ENCODE results near the gene LAMB1.
A peak's percentile ranks its signal among the peaks of the same experiment; 100 is the strongest.
"Not testable (repeated sequence)": the region's sequence is repeated elsewhere in the genome, so short reads cannot be mapped to it uniquely, and the experiment has no call there.

Gene LAMB1

GRCh38 chr7:107887827-107888226 lies 115.1 kb downstream of the LAMB1 start:
- not testable (repeated sequence) for H3K4me3 ChIP-seq (ENCODE audit: low read length in 2 of 2); H3K9me3 ChIP-seq (ENCODE audit: control insufficient read depth in 2 of 2, low read length in 2 of 2); H3K36me3 ChIP-seq (ENCODE audit: control insufficient read depth in 2 of 2, insufficient read depth in 2 of 2, low read length in 2 of 2); H3K27ac ChIP-seq (ENCODE audit: low read depth in 2 of 2, low read length in 2 of 2); H3K27me3 ChIP-seq (ENCODE audit: control insufficient read depth in 2 of 2, insufficient read depth in 2 of 2, low read length in 2 of 2); H3K9ac ChIP-seq (ENCODE audit: low read depth in 1 of 2, low read length in 2 of 2)
- peaks cover 10 to 11% of the 10 kb centered on the region in 2 donors for H3K4me1 ChIP-seq (ENCODE audit: control insufficient read depth in 2 of 2, insufficient read depth in 2 of 2, low read length in 2 of 2)

- no peak overlapping the region for H3K9ac ChIP-seq (ENCODE audit: low read depth in 1 of 2, low read length in 2 of 2)
- no peaks in the 10 kb centered on the region for H3K4me1 ChIP-seq (ENCODE audit: control insufficient read depth in 2 of 2, insufficient read depth in 2 of 2, low read length in 2 of 2)
- no peak overlapping the region for H3K27ac ChIP-seq (ENCODE audit: low read depth in 2 of 2, low read length in 2 of 2)
- H3K9me3 ChIP-seq (ENCODE audit: control insufficient read depth in 2 of 2, low read length in 2 of 2), result no peaks in the 10 kb centered on the region
- no peaks in the 10 kb centered on the region for H3K36me3 ChIP-seq (ENCODE audit: control insufficient read depth in 2 of 2, insufficient read depth in 2 of 2, low read length in 2 of 2)
- no peaks in the 10 kb centered on the region for H3K27me3 ChIP-seq (ENCODE audit: control insufficient read depth in 2 of 2, insufficient read depth in 2 of 2, low read length in 2 of 2)
- H3K4me3 ChIP-seq (ENCODE audit: low read length in 2 of 2), result no peak overlapping the region
Measured at GRCh38 chr7:107884066-107884818, 118.7 kb downstream of the LAMB1 start.

DNA sequence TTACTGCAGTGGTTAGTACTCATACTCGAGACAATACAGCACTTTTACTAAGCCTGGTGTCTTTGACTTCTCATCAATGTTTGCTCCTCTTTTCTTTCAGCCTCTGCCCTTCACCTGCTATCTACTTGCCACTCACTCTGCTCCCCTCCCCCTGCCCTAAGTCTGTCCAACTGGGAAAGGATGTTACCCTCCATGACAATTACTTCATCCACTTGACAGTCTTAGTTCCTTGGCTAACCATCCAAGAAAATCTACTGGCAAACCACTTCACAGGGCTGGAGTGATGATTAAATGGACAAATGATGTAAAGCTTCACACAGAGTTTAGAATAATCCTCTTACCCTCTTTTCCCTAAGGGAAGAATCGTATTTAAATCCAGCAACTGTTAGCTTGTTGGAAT lies 120.2 kb downstream of the LAMB1 start:
- Histone ChIP-seq H3K27ac (ENCODE audit: low read depth in 2 of 2, low read length in 2 of 2) (no peak overlapping the region), H3K9ac (ENCODE audit: low read depth in 1 of 2, low read length in 2 of 2) (no peak overlapping the region), H3K9me3 (ENCODE audit: control insufficient read depth in 2 of 2, low read length in 2 of 2) (no peaks in the 10 kb centered on the region), H3K27me3 (ENCODE audit: control insufficient read depth in 2 of 2, insufficient read depth in 2 of 2, low read length in 2 of 2) (no peaks in the 10 kb centered on the region), H3K4me1 (ENCODE audit: control insufficient read depth in 2 of 2, insufficient read depth in 2 of 2, low read length in 2 of 2) (no peaks in the 10 kb centered on the region), H3K36me3 (ENCODE audit: control insufficient read depth in 2 of 2, insufficient read depth in 2 of 2, low read length in 2 of 2) (no peaks in the 10 kb centered on the region), H3K4me3 (ENCODE audit: low read length in 2 of 2) (no peak overlapping the region)

- Histone ChIP-seq H3K4me3 (ENCODE audit: low read length in 2 of 2) (no peak overlapping the region), H3K36me3 (ENCODE audit: control insufficient read depth in 2 of 2, insufficient read depth in 2 of 2, low read length in 2 of 2) (no peaks in the 10 kb centered on the region), H3K9me3 (ENCODE audit: control insufficient read depth in 2 of 2, low read length in 2 of 2) (no peaks in the 10 kb centered on the region), H3K4me1 (ENCODE audit: control insufficient read depth in 2 of 2, insufficient read depth in 2 of 2, low read length in 2 of 2) (no peaks in the 10 kb centered on the region), H3K27ac (ENCODE audit: low read depth in 2 of 2, low read length in 2 of 2) (no peak overlapping the region), H3K27me3 (ENCODE audit: control insufficient read depth in 2 of 2, insufficient read depth in 2 of 2, low read length in 2 of 2) (no peaks in the 10 kb centered on the region), H3K9ac (ENCODE audit: low read depth in 1 of 2, low read length in 2 of 2) (no peak overlapping the region)
Measured at GRCh38 chr7:107879400-107880035, 123.4 kb downstream of the LAMB1 start.

DNA sequence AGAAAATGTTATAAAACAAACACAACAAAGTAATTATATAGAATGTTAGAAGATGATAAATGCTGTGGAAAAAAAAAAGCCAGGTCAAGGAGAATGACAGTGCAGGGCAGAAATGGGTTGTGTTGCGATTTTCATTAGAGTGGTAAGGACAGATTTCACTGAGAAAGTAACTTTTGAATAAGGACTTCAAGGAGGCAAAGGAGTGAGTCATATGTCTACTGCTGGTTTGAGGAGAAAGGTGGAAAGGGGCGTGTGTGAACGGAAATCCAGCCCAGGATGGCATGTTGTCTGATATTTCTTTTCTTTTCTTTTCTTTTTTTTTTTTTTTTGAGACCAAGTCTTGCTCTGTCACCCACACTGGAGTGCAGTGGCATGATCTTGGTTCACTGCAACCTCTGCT lies 124.3 kb downstream of the LAMB1 start:
- H3K4me1 ChIP-seq (ENCODE audit: control insufficient read depth in 2 of 2, insufficient read depth in 2 of 2, low read length in 2 of 2), result peaks cover 0 to 2% of the 10 kb centered on the region in 2 donors
- no peaks in the 10 kb centered on the region for H3K9me3 ChIP-seq (ENCODE audit: control insufficient read depth in 2 of 2, low read length in 2 of 2)
- H3K4me3 ChIP-seq (ENCODE audit: low read length in 2 of 2), result no peak overlapping the region
- H3K36me3 ChIP-seq (ENCODE audit: control insufficient read depth in 2 of 2, insufficient read depth in 2 of 2, low read length in 2 of 2), result no peaks in the 10 kb centered on the region
- H3K27me3 ChIP-seq (ENCODE audit: control insufficient read depth in 2 of 2, insufficient read depth in 2 of 2, low read length in 2 of 2), result no peaks in the 10 kb centered on the region
- H3K27ac ChIP-seq (ENCODE audit: low read depth in 2 of 2, low read length in 2 of 2), result no peak overlapping the region
- H3K9ac ChIP-seq (ENCODE audit: low read depth in 1 of 2, low read length in 2 of 2), result no peak overlapping the region

- no peaks in the 10 kb centered on the region for H3K36me3 ChIP-seq (ENCODE audit: control insufficient read depth in 2 of 2, insufficient read depth in 2 of 2, low read length in 2 of 2)
Measured at GRCh38 chr7:107877731-107878382, 125.1 kb downstream of the LAMB1 start.

GRCh38 chr7:107876916-107877315 lies 126.0 kb downstream of the LAMB1 start:
- Histone ChIP-seq H3K27me3 (ENCODE audit: control insufficient read depth in 2 of 2, insufficient read depth in 2 of 2, low read length in 2 of 2) (no peaks in the 10 kb centered on the region), H3K9me3 (ENCODE audit: control insufficient read depth in 2 of 2, low read length in 2 of 2) (no peaks in the 10 kb centered on the region), H3K4me1 (ENCODE audit: control insufficient read depth in 2 of 2, insufficient read depth in 2 of 2, low read length in 2 of 2) (peaks cover 0 to 2% of the 10 kb centered on the region in 2 donors), H3K36me3 (ENCODE audit: control insufficient read depth in 2 of 2, insufficient read depth in 2 of 2, low read length in 2 of 2) (no peaks in the 10 kb centered on the region), H3K4me3 (ENCODE audit: low read length in 2 of 2) (no peak overlapping the region), H3K27ac (ENCODE audit: low read depth in 2 of 2, low read length in 2 of 2) (no peak overlapping the region), H3K9ac (ENCODE audit: low read depth in 1 of 2, low read length in 2 of 2) (no peak overlapping the region)

More at GRCh38 chr7:107877731-107878382, 125.1 kb downstream of the LAMB1 start:
- Histone ChIP-seq H3K9me3 (ENCODE audit: control insufficient read depth in 2 of 2, low read length in 2 of 2) (no peaks in the 10 kb centered on the region), H3K4me1 (ENCODE audit: control insufficient read depth in 2 of 2, insufficient read depth in 2 of 2, low read length in 2 of 2) (peaks cover 0 to 2% of the 10 kb centered on the region in 2 donors), H3K27ac (ENCODE audit: low read depth in 2 of 2, low read length in 2 of 2) (no peak overlapping the region), H3K9ac (ENCODE audit: low read depth in 1 of 2, low read length in 2 of 2) (no peak overlapping the region), H3K27me3 (ENCODE audit: control insufficient read depth in 2 of 2, insufficient read depth in 2 of 2, low read length in 2 of 2) (no peaks in the 10 kb centered on the region), H3K4me3 (ENCODE audit: low read length in 2 of 2) (no peak overlapping the region)

DNA sequence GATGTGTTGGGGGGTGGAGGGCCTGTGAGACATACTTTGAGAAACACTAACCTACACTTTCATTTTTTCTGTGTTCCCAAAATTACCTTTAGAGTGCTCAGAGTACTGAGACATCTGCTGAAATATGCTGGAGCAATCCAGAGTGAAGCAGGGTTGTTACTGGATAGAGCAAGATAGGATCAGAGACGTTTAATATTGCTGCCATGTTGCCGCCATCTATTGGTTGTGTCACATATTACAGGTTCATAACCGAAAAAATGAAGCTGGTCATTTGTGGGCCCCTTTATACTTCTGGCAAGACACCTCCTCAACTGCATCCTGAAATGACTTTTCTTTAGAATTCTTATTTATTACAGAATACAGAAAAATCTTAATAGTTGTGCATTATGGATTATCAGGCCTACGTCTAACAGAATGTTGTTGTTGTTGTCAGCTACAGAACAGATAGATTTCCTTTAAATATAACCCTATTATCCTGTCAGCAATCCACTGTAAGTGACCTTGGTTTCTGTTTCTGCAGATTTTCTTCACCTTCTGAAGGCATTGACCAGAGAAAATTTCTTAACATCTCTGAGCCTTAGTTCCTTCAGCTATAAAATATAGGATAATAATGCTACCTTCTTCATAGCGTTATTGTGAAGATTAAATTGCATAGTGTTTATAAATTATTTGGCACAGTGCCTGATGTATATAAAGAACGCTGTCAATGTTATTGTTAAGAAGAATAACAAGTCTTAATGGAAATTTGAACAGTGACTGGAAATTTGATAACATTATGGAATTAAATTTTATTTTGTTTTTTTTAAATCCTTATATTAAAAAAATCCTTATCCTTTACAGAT lies 128.1 kb downstream of the LAMB1 start:
- Histone ChIP-seq H3K36me3 (ENCODE audit: control insufficient read depth in 2 of 2, insufficient read depth in 2 of 2, low read length in 2 of 2) (no peaks in the 10 kb centered on the region), H3K4me3 (ENCODE audit: low read length in 2 of 2) (no peak overlapping the region), H3K9me3 (ENCODE audit: control insufficient read depth in 2 of 2, low read length in 2 of 2) (no peaks in the 10 kb centered on the region), H3K27ac (ENCODE audit: low read depth in 2 of 2, low read length in 2 of 2) (peak overlapping the region in 1 of 2 donors; percentile 55), H3K9ac (ENCODE audit: low read depth in 1 of 2, low read length in 2 of 2) (no peak overlapping the region), H3K4me1 (ENCODE audit: control insufficient read depth in 2 of 2, insufficient read depth in 2 of 2, low read length in 2 of 2) (peaks cover 0 to 2% of the 10 kb centered on the region in 2 donors), H3K27me3 (ENCODE audit: control insufficient read depth in 2 of 2, insufficient read depth in 2 of 2, low read length in 2 of 2) (no peaks in the 10 kb centered on the region)

DNA sequence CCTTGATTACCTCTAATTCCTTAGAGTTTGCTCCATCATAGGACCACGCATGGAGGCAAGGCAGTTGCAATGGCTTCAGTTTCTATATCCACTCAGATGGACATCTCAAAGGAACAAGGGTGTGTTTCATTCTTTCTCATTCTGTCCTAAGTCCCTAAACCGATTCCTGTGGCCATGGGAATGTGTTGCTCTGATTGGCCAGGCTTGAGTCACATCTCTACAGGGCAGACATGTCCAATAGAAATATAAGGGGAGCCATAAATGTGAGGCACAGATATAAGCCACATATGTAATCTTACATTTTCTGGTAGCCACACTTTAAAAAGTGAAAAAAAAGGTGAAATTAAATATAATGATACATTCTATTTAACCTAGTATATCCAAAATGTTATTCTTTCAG lies 128.8 kb downstream of the LAMB1 start:
- Histone ChIP-seq H3K4me3 (ENCODE audit: low read length in 2 of 2) (no peak overlapping the region), H3K36me3 (ENCODE audit: control insufficient read depth in 2 of 2, insufficient read depth in 2 of 2, low read length in 2 of 2) (no peaks in the 10 kb centered on the region), H3K27ac (ENCODE audit: low read depth in 2 of 2, low read length in 2 of 2) (peak overlapping the region in 1 of 2 donors; percentile 55), H3K9me3 (ENCODE audit: control insufficient read depth in 2 of 2, low read length in 2 of 2) (no peaks in the 10 kb centered on the region), H3K9ac (ENCODE audit: low read depth in 1 of 2, low read length in 2 of 2) (no peak overlapping the region), H3K27me3 (ENCODE audit: control insufficient read depth in 2 of 2, insufficient read depth in 2 of 2, low read length in 2 of 2) (no peaks in the 10 kb centered on the region), H3K4me1 (ENCODE audit: control insufficient read depth in 2 of 2, insufficient read depth in 2 of 2, low read length in 2 of 2) (peaks cover 0 to 2% of the 10 kb centered on the region in 2 donors)
